ENCODE measurements around the gene FAM177A1.
A peak's percentile ranks its signal among the peaks of the same experiment; 100 is the strongest.
"Not testable (repeated sequence)": the region's sequence is repeated elsewhere in the genome, so short reads cannot be mapped to it uniquely, and the experiment has no call there.

FAM177A1 gene, protein sequence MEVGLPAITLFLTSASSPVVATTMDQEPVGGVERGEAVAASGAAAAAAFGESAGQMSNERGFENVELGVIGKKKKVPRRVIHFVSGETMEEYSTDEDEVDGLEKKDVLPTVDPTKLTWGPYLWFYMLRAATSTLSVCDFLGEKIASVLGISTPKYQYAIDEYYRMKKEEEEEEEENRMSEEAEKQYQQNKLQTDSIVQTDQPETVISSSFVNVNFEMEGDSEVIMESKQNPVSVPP

DNA sequence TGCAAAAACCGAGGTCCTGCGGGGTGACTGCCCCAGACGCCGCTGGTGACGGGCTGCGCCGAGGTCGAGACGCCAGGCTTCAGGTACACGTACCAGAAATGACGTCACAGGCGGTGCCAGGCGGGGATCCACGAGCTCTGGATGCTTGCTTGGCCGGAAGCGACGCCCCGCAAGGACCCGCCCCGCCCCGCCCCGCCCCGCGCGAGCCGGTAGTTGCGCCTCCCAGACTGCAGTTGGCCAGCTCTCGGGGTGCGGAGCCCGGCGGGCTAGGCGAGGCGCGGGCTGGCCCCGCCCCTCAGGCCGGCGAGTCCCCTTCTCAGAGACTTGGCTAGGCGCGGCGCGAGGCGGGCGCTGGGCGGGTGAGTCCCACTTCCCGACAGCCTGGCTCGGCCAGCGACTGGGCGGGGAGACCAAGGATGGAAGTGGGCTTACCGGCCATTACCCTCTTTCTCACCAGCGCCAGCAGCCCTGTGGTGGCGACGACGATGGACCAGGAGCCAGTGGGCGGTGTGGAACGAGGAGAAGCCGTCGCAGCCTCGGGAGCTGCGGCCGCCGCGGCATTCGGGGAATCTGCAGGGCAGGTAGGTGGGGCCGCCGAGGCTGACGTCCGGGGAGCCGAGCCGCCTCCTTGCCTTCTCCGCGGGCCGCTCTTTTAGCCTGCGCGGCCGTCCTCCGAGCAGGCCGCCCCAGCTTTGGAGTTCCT lies at the start of gene FAM177A1:
Gene FAM177A1, plus strand, starts transcription at position 225 of the 703 bp plus-strand sequence. Its CDS starts 192 bp downstream, at position 417.
- peak; percentile 98 for DNase-seq (ENCODE audit: low read depth)

DNA sequence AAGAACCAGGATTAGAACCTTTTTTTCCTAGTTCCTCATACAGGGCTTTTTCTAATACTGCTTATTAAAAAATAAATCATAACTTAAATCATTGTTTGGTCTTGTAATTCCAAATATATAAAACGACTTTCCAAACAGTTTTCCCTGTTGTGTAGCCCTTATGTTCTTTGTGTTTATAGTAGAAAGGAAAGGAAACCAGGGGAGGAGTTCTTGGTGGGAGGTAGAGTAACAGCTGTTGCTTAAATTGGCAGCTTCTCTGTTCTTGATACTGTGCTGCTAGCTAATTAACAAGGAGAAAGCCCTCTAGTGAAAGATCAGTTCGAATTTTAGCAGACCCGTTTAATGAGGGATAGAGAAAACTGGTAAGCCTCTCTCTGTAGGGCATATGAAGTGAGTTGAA lies 48.3 kb upstream of the FAM177A1 start:
- DNase-seq (ENCODE audit: low read depth), result no peak

DNA sequence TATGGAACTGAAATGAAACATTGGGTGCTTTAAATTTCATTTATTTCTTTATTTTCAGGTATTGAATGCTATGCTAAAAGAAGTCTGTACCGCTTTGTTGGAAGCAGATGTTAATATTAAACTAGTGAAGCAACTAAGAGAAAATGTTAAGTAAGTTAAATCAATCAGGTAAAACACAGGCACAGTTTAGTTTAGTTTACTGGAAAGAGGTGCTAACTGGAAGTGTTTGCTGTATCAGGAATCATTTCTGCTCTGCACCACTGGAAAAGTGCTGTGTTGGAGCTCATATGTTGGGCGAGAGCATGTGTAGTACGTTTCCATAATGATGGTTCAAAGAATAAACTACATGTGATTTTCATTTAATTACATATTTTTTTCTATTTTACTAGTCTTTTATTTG lies 46.6 kb upstream of the FAM177A1 start:
- DNase-seq (ENCODE audit: low read depth), result no peak

DNA sequence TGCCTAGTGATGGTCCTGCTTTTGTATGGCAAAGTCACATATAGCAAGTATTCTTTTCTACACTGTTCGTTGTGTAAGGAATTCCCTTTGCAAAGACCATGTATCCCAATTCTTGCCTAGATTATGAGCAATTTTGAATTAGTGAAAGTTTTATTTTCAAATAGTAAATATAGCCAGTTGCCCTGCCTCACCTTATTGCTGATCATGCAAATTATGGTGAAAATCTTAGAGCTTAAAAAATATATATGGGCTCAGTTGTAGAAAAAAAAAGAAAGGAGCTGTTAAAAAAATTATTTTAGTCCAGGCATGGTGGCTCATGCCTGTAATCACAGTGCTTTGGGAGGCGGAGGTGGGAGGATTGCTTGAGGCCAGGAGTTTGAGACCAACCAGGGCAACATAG lies 44.5 kb upstream of the FAM177A1 start:
- DNase-seq (ENCODE audit: low read depth), result no peak

DNA sequence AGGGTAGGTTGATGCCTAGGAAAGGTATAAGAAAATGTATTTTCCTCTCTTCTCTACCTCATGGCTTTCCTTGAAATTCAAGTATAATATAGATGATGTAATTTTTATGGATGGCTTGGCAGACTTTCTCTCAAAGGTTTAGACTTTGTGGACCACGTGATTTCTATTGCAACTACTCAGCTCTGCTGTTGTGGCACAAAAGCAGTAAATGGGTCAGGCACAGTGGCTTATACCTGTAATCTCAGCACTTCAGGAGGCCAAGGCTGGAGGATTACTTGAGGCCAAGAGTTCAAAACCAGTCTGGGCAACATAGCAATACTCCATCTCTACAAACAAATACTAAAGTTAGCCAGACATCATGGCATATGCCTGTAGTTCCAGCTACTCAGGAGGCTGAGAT lies 41.2 kb upstream of the FAM177A1 start:
- DNase-seq (ENCODE audit: low read depth), result no peak

DNA sequence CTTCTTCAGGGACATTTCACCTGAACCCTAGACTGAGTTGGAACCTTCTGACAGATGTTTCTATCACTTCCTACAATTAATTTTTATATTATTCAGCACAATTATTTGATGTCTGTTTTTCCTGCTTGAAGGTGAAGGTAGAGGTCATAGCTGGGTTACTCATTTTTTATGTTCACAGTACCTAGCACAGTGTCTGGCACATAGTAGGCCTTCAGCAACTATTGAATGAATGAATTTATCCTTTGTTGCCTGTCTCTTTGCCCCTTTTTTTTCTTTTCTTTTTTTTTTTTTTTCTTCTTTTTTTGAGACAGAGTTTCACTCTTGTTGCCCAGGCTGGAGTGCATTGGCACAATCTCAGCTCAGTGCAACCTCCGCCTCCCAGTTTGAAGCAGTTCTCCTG lies 29.5 kb upstream of the FAM177A1 start:
- no peak for DNase-seq (ENCODE audit: low read depth)

DNA sequence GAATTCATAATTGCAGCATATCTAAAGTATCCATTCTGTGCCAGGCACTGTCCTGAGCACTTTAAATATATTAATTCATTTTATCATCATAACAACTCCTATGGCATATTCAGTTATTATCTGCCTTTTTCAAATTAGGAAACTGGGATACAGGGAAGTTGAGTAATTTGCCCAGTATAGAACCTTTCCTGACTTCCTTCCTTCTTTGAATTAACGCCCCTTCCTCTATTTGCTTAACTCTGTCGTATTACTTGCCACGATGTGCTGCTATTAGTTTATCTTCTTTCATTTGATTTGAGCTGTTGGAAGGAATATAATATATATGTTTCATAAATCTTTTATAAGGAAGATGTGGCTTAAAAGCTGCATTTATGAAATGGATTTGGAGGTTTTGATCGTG lies 25.4 kb upstream of the FAM177A1 start:
- no peak for DNase-seq (ENCODE audit: low read depth)

DNA sequence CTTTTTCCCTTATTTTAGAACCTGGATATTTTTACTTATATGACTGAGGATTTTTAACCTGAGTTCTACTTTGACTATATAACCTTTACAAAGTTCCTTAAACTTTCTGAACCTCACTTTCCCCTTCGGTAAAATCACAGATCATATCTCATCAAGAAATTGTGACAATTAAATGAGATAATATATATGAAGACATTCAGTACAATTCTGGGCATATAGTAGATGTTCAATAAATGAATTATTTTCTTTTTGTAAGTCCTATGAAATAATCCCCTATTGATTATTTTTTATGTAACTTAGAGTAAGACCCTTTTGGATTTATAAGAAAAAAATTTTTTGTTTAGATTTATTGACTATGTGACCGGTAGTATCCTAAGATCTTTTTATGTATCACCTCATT lies 17.6 kb upstream of the FAM177A1 start:
- DNase-seq (ENCODE audit: low read depth), result no peak

DNA sequence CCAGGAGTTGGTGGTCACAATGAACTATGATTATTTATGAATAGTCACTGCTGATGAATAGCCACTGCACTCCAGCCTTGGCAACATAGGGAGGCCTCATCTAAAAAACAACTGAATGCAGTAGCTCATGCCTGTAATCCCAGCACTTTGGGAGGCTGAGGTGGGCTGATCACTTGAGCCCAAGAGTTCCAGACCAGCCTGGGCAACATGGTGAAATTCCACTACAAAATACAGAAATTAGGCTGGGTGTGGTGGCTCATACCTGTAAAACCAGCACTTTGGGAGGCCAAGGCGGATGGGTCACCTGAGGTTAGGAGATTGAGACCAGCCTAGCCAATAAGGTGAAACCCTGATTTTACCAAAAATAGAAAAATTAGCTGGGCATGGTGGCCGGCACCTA lies 13.5 kb upstream of the FAM177A1 start:
- no peak for DNase-seq (ENCODE audit: low read depth)

DNA sequence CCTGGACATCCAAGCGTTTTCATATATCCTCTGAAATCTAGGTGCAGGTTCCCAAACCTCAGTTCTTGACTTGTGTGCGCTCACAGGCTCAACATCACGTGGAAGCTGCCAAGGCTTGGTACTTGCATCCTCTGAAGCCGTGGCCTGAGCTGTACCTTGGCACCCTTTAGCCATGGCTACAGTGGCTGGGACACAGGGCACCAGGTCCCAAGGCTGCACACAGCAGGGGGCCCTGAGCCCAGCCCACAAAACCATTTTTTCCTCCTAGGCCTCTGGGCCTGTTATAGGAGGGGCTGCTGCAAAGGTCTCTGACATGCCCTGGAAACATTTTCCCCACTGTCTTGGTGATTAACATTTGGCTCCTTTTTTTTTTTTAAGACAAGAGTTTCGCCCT lies 11.6 kb upstream of the FAM177A1 start:
- DNase-seq (ENCODE audit: low read depth), result no peak

DNA sequence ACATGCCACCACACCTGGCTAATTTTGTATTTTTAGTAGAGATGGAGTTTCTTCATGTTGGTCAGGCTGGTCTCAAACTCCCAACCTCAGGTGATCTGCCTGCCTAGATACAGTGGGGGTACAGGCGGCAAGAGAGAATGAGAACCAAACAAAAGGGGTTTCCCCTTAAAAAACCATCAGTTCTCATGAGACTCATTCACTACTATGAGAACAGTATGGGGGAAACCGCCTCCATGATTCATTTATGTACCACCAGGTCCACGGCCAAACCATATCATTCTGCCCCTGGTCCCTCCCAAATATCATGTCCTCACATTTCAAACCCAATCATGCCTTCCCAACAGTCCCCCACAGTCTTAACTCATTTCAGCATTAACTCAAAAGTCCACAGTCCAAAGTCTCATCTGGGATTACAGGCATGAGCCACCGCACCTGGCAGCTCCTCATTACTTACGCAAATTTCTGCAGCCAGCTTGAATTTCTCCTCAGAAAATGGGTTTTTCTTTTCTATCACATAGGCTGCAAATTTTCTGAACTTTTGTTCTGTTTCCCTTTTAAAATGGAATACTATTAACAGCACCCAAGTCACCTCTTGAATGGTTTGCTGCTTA lies 11.0 kb upstream of the FAM177A1 start:
- DNase-seq (ENCODE audit: low read depth), result not testable (repeated sequence)

DNA sequence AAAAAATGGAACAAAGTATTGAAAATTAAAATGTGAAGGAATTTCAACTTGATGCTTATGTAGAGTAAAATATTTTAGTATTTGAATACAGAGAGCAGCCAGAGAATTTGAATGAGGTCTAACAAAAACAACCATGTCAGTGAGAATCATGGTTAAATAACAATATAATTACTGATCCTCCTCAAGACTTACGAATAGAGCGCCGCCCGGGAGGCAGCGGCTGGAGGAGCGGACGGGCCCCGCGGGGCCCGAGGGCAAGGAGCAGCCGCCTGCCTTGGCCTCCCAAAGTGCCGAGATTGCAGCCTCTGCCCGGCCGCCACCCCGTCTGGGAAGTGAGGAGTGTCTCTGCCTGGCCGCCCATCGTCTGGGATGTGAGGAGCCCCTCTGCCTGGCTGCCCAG lies 7.8 kb upstream of the FAM177A1 start:
- DNase-seq (ENCODE audit: low read depth), result not testable (repeated sequence)

DNA sequence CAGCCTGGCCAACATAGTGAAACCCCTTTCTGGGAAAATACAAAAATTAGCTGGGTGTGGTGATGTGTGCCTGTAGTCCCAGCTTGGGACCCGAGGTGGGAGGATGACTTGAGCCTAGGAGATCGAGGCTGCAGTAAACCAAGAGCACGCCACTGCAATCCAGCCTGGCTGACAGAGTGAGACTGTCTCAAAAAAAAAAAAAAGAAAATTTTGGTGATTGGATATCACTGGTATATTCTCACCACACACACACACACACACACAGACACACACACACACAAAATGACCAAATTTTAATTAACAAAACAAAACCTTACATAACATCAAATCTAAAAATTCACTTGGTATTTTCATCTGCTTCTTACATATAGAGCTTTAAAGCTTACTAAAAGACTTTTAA lies 3.4 kb upstream of the FAM177A1 start:
- DNase-seq (ENCODE audit: low read depth), result no peak

DNA sequence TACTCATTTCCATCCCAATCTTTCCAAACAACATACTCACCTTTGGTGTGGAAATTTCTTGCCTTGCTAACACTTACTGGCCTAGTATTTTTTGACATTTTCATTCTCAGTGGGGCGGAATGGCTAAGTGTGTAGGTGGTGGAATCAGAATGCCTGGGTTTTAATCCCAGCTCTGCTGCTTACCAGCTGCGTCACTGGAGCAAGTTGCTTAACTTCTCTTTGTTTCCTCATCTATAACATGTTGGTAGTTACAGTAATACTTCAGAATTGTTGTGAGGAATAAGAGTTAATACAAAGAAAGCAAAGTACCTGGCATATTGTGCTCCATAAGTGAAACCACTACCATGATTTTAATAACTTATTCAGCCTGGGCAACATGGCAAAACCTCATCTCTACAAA lies 3.0 kb upstream of the FAM177A1 start:
- DNase-seq (ENCODE audit: low read depth), result no peak

DNA sequence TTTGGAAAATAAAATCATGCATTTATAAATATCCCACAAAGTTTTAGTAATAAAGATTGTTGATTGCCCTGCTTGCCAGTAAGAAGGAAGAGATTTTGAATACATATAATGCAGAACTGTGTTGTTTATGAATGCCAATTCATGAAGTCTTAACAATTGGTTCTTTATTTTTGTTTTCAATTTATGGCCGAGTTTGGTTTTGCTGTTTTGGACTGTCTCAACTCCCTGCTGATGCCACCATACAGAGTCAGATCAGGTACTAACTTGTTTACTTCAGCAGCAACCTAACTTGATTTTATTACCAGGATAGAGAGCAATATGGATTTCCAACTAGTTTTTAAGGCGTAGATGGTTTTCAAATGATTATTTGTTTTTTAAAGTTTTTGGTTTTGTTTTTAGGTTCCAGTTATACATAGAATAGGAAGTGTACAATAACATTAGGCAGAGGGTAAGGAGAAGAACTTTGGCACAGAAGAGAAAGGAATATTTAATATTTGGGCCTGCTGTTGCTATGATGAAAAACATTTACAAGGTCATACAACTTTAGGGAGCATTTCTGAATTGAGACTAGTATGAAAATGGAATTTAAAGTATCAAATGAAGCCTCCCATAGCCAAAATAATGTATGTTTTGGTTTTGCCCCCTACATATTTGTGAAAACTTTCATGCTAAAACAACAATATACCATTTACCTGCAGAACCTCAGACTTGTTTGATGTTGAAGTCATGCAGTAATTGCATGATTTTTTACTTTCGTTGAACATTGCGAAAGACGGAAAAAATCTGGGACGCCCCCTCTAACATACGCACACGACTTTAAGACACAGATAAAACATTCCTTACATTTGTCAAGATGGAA lies 904 bp upstream of the FAM177A1 start:
- no peak for DNase-seq (ENCODE audit: low read depth)

DNA sequence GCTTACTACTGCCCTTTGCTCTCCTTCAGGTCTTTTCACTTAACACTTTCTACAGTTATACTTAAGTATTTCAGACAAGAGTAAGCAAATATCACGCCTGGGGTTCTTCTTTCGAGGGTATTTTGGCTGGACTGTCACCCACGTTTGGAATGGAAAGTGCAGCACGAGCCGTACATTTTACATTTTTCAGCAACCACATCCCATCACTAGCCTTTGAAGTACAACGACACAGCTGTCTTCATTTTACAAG lies 349 bp upstream of the FAM177A1 start:
- no peak for DNase-seq (ENCODE audit: low read depth)

DNA sequence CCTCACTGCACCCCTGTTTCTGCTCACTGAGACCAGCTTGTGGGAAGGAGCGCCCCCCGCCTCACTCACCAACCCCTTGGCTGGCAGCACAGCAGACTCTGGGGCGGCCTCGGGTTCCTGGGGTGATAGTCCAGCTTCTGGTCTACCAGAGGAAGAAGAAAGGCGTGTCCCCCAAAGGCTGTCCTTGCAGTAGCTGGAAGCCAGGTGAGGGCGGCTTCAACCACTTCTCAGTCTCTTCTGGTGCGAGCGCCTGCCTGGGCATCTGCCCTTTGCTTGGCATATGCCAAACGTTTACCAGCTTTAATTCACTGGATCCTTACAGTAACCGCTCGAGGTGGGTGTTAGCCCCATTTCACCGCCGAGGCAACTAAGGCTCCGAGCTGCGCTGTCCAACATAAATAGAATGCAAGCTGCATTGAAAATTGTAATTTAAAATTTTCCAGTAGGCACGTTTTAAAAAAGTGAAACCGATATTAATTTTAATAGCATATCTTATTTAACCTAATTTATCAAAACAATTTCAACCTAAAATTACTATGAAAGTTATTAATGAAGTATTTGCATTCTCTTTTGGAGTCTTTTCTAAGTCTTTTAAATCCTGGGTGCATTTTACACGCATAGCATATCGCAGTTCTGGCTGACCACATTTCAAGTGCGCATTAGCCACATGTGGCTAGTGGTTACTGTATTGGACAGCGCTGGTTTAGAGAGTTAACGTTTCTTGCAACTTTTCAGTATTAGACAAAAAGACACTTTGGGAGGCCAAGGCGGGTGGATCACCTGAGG lies 872 bp downstream of the FAM177A1 start:
- DNase-seq (ENCODE audit: low read depth), result no peak

DNA sequence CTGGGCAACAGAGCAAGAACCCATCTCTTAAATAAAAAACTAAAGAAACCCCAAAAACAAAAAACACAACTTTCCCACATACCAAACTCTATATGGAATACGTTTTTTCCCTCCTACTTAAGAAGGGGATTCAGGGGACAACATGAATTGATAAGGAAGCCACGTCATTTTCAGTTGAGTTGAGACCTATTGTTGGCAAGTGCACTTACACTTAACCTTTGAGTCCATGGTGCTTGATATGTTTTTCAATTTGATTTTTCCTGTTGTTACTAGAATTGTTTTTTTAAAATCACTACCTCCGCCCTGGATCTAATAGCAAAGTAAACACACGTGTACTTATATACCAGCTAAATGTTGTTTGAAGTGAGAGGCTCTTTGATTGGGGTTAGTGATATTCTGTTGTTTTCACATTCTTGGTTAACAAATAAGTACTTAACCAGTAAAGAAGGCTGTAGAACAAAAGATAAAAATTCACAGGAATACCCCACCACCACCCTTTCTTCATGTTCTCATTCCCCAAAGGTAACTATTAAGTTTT lies 2.0 kb downstream of the FAM177A1 start:
- no peak for DNase-seq (ENCODE audit: low read depth)

DNA sequence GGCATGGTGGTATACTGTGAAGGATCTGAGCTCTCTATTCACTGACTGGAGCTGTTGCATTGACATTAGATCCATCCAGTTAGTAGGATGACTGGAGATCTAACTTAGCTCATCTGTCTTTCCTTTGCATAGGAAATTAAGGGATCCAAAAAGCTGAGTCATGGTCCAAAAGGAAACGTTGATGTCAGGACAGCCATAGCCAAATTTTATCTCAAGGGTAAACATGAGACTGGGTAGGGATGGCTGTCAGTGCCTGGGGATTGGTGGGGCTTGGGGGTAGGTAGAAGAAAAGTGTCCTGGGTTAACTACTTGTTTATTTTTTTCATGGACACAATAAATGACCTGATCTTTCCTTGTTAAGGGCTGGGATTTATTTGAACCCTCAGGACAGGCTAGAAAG lies 4.6 kb downstream of the FAM177A1 start:
- no peak for DNase-seq (ENCODE audit: low read depth)

DNA sequence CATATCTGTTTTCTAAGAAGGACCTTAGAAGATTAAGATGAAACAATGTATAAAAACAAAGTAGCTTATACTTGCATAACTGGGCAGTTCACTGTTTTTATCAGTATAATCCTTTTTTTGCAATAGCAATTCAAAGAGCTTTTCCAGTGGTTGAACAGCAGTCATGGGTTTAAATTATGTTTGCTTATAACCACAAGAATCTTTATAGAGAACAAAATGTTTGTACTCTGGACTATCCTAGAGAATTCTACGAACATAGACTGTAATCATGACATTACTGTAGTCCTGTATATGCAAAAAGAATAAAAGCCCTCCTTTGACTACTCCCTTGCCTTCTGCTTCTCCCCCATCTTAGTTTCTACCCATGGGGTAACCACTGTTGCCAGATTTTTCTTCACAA lies 5.7 kb downstream of the FAM177A1 start:
- DNase-seq (ENCODE audit: low read depth), result no peak

DNA sequence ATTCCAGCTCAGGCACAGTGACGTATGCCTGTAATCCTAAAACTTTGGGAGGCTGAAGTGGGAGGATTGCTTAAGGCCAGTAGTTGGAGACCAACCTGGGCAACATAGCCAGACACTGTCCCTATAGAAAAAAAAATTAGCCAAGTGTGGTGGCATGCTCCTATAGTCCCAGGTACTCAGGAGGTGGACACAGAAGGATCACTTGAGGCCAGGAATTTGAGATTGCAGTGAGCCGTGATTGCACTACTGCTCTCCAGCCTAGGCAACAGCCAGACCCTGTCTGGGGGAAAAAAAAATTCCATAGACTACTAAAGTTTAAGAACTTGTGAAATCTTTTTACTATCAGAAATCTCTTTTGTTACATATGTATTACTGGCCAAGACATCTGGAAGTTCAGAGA lies 6.6 kb downstream of the FAM177A1 start:
- DNase-seq (ENCODE audit: low read depth), result no peak
